ENCODE measurements around the gene MERTK.
"Not testable (repeated sequence)": the region's sequence is repeated elsewhere in the genome, so short reads cannot be mapped to it uniquely, and the experiment has no call there.

MERTK gene

DNA sequence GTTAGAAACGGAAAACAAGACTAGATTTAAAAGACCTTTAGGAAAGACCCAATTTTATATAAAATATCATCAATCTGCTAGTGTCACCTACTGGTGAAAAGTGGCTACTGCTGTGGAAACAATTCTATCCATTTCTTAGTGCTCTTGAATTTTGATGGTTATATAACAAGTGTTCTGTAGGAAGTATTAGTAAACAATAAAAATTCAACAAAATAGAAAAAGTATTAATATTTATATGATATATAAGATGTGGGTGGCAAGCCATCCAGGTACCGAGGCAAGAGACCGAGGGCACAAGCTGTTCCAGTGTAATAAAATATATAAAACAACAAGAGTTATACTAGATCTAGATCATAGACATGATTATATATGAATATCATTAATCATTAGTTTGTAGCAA lies 150.5 kb downstream of the MERTK start:
- DNase-seq, result peak in 1 of 2 donors; percentile 72

DNA sequence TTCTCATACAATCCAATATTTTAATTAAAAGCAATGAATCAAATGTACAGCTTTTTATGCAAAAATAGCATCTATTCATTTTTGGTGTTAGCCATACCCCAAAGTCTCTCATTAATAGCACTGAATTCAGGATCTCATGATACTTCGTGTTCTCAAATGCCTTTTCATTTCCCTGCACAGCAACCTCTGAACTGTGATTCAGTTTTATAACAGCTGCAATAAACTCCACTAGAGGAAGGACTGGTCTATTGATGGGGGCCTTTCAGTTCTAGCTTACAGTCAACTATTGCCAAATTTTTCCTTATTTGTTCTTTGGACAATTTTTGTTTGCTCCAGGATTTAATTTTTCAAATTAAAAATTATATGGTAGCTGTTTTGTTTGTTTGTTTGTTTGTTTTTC lies 151.9 kb downstream of the MERTK start:
- no peak for DNase-seq

DNA sequence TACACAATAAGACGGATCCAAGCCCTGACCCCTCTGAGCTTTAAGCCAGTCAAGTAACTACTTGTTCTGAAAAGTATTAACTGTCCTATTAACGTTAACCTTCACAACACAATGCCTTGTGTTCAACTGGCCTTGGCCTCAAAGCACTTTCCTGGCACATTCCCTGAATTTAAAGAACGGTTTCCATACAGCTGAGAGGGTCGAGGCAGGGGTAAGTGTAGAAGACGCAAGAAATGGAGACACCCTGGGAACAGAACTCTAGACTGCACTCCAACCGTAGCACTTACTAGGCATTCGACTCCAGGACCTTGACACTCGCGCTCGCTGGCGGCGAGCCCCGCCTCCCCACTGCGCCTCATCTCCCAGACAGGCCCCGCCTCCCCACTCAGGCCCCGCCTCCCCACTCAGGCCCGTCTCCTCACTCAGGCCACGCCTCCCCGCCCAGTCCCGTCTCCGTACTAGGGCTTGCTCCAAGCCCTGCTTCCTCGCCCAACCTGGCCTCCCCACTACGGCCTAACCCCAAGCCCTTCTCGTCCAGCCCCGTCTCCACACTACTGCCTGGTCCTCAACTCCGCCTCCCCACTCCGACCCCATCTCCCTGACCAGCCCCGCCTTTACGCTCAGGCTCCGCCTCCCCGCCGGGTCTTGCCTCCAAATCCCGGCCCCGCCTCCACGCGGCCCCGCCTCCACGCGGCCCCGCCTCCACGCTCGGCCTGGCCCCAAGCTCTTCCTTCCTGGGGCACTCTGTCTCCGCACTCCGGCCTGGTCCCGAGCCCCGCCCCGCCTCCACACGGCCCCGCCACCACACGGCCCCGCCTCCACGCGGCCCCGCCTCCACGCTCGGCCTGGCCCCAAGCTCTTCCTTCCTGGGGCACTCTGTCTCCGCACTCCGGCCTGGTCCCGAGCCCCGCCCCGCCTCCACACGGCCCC lies 155.8 kb downstream of the MERTK start:
- peak; percentile 97 to 99 for DNase-seq

DNA sequence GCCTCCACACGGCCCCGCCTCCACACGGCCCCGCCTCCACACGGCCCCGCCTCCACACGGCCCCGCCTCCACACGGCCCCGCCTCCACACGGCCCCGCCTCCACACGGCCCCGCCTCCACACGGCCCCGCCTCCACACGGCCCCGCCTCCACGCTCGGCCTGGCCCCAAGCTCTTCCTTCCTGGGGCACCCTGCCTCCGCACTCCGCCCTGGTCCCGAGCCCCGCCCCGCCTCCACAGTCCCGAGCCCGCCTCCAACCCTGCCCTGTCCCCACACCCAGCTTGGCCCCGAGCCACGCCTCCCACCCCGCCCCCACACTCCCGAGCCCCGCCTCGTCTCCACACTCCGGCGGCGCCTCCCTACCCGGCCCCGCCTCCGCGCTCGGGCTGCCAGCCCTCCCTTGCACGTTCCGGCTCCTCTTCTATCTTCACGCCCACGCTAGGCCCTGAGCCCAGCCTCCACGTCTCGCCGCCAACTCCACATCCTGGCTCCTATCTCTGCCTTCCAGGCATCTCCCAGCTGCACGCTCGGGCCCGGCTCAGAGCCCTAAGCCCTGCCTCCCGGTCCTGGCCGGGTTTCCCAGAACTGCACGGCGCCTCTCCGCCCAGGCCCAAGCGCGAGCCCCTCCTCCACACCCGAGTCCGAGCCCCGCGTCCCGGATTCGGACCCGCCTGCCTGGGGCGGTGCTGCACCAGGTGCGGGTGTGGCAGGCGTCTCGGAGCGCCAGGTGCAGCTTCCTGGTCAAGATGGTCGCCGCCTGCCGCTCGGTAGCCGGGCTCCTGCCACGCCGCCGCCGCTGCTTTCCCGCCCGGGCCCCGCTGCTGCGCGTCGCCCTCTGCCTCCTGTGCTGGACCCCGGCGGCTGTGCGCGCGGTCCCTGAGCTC lies 156.7 kb downstream of the MERTK start, which contains the start of gene TMEM87B:
TMEM87B (plus strand) TSS at position 423 of the 883 bp plus-strand sequence; CDS start at position 746, 323 bp downstream.
- DNase-seq, result peak; percentile 99

DNA sequence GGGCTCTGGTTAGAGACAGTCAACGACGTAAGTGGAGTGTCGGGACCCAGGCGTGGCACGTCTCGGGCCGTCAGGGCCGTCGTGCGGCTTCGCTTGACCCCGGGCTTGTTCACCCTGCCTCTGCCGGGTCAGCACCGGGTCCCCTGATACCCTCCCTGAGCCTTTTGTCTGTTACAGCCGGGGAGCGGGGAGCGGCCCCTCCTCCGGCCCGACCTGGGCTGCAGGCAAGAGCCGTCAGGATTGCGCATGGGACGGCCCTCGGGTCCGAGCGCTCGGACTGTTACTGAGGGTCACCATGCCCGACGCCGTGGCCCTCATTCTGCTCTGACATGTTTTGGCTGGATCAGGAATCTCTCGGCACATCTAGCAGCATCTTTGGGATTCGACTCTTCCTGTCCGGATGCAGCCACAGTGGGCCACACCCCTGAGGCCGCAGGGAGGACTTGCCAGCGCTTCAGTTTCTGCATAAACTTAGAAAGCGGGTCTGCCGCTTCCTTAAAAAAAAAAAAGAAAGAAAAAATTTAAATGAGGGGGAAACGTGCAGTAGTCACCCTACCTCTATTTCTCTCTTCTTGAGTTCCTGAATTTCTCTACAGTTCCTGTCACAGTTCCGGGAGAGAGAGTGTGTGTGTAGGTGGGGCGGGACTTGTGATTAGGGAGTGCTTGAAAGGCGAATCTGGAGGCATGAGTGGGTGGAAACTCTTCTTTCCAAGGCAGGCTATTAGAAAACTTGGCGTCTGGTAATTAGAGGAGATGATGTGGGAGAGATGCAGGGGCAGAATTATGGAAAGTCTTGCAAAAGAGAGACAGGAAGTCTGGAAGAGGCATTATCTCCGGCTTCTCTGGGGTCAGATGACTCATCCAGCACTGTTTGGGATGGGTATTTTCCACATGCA lies 157.6 kb downstream of the MERTK start:
- DNase-seq, result peak; percentile 21 to 36

DNA sequence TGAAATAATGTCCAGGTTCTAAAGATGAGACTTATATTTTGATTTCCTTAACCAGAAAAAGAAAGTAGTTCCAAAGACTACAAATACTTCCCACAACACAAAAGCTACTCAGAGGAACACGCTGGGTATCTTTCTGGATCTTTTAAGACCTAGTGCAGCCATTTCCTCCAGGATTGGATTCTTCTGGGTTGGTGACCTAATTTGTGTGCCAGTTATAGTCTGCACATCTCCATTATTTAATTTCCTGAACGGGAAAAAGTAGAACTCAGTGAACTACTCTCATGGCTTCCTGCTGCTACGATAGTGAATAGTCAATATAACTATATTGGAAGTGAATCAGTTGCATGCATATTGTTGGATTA lies 158.2 kb downstream of the MERTK start:
- no peak for DNase-seq

DNA sequence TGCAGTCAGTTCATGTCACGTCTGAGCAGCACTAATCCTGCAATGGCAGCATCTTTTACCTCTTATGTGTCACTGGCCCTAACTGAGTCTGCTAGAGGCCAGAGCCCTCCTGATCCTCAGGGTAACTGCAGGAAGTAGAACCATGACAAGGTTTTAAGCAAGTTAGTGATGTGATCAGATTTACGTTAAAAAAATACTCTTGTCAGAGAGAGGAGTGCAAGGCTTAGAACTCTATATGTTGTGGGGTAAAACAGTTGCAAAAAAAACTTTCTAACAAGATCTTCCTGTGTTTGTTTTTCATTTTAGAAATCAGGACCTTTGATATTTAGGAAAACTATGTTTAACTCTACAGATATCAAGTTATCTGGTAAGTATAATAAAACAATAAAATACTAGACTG lies 161.3 kb downstream of the MERTK start:
- no peak for DNase-seq

DNA sequence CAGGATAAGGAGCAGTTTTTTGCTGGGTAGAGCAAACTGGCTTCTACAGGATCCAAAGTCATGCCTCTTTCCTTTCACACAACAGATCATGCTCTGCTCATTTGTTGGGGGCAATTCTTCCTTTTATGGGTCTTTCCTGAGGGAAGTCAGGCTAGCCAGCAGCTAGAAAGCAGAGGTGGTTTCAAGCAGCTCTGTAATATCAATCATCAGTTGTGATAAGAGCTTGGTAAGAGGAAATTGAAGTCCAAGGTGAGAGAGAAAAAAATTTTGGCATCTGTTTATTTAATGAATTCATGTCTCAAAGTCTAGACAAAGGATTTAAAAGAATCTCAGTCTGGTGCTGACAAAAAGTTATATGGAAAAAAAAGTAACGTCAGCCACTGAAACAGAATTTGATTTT lies 162.9 kb downstream of the MERTK start:
- no peak for DNase-seq

DNA sequence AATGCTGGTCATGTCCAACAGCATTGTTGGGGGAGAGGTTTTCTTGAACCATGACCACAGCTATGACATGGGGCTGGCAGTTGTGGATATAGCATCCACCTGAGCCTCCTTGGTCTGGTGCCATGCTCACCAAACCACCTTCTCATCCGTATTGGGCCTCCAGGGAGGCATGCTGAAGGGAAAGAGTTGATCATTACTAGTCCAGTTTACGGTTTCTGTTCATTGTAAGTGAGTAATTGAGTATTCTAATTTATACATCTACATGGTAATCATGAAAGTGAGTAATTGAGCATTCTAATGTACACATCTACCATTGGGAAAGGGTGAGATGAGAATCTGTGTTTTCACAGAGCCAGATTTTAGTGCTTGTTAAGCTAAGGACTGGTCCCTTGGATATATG lies 163.4 kb downstream of the MERTK start:
- DNase-seq, result no peak

DNA sequence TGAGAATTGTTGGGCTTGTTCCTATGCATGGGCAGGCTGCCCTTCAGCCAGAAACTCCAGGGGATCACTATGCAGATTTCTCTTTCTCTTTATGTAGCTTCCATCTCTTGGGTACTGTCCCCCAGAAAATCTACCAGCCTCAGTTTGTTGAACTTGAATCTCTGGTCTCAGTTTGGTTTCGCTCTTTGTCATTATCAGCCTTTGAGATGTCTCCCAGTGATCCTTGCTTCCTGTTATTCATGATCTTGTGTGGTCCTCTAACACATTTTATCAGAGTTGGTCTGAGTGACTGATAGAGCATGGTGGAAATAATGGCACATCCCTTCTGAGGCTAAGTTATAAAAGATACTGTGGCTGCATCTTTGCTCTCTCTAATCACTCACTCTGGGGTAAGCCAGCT lies 164.5 kb downstream of the MERTK start:
- DNase-seq, result no peak

DNA sequence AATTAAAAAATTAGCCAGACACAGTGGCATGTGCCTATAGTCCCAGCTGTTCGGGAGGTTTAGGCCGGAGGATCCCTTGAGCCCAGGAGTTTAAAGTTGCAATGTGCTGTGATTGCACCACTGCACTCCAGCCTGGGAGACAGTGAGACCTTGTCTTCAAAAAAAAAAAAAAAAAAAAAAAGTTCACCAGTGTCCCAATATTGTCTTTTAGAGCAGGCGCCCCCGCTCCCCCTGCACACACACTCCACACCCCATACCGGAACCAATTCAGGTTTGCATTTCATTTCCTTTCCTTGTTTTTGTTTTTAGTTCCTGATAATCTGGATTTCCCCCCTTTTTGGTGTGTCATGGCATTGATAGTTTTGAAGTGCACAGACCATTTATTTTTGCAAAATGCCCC lies 167.1 kb downstream of the MERTK start:
- DNase-seq, result no peak

DNA sequence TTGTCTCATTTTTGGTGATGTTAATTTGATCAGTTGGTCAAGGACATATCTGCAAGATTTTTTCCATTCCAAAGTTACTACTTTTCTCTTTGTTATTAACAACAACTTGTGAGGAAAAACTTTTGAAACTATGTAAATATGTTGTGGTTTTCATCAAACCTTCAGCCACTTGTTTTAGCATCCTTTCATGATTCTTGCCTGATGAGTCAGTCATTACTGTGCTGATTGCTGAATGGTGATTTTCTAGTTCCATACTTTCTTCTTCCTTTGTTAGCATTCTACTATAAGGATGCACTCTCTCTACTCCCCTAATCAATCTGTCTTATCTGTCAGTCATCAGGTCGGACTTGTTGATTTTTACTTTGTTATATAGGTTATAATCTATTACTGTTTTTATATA lies 167.6 kb downstream of the MERTK start:
- no peak for DNase-seq

DNA sequence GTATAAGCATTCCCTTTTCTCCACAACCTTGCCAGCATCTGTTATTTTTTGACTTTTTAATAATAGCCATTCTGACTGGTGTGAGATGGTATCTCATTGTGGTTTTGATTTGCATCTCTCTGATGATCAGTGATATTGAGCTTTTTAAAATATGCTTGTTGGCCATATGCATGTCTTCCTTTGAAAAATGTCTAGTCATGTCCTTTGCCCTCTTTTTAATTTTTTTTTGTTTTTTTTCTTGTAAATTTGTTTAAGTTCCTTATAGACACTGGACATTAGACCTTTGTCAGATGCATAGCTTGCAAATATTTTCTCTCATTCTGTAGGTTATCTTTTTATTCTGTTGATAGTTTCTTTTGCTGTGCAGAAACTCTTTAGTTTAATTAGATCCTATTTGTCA lies 171.4 kb downstream of the MERTK start:
- not testable (repeated sequence) for DNase-seq

DNA sequence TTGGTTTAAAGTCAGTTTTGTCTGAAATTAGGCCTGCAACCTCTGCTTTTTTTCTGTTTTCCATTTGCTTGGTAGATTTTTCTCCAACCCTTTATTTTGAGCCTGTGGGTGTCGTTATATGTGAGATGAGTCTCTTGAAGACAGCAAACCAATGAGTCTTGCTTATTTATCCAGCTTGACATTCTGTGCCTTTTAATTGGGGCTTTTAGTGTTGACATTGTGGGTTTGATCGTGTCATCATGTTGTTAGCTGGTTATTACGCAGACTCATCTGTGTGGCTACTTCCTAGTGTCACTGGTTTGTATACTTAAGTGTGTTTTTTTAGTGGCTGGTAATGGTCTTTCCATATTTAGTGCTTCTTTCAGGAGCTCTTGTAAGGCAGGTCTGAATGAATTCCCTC lies 175.5 kb downstream of the MERTK start:
- no peak for DNase-seq

DNA sequence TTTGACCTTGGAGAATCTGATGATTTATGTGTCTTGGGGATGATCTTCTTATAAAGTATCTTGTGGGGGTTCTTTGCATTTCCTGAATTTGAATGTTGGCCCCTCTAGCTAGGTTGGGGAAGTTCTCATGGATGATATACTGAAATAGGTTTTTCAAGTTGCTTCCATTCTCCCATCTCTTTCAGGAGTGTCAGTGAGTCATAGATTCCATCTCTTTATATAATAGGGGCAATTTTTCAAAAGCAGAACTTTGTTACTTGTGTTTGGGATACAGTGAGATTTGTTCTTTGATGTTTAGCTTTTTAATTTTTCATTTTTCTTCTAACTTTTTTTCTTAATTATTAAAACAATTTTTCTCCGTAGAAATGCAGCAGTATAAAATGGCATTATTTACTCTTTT lies 176.1 kb downstream of the MERTK start:
- DNase-seq, result no peak

DNA sequence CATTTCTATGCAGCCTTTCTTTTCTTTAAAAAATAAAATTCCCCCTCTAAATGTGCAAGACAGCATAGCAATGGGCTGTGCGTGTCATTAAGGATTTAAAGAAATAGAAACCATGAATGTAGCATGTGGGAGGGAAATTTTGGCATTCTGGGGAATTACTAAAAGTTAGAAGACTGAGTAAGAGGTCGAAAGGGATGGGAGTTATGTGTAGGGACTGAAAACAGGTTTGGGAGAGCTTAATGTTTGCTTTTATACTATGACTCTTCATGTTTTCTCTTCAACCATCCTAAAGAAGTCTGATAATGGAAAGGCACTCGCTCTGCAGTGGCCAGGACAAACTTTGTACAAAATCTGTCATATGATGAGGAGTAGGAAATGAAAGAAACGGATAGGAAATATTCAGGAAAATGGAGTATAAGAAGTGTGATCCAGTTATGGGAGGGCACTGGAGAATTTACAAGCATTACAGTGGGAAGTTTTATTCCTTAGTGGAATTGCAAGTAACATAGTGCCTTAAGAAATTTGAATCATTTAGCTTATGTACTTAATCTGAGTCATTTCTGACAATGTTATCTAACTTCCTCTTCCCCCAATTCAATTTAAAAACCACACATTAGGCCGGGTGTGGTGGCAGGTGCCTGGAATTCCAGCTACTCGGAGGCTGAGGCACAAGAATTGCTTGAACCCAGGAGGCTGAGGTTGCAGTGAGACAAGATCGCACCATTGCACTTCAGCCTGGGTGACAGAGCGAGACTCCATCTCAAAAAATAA lies 177.3 kb downstream of the MERTK start:
- DNase-seq, result no peak

DNA sequence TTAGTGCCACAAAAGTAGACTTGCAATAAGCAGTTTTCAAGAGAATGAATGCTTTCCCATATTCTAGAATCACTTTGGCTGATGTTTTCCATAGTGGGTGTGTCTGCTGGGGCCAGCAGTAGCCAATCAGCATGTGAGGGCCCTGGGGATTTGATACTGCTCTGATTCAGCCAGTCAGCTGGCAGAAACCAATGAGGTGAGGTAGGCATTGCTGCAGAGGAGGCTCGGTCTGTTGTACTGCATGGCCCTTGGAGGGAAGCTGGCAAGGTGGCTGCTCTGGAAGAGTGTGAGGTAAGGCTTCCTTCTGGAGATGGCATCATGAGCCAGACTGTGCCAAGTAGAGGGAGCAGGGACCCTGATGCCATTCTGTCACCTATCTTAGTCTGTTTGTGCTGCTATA lies 179.4 kb downstream of the MERTK start:
- DNase-seq, result no peak
